ENCODE data around the gene PROCA1.
A peak's percentile ranks its signal among the peaks of the same experiment; 100 is the strongest.

PROCA1 gene

DNA sequence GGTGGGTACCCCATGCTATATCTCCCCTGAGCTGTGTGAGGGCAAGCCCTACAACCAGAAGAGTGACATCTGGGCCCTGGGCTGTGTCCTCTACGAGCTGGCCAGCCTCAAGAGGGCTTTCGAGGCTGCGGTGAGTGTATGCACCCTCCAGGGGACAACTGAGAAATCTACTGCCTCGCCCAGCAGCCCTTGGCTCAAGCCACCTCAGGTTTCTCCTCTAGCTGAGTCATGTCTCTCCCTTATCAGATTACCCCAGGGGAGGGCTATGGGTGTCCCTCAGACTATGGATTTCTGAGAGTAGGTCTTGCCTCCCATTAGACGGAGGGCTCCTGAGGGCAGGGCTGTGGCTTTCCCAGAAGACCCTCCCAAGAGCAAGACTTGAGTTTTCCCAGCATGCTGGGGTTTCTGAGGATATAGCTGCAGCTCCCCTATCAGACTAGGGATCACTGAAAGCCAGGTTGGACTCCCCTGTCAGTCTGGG is 23.6 kb upstream of the PROCA1 start:
- TF ChIP-seq, protein P1, sequence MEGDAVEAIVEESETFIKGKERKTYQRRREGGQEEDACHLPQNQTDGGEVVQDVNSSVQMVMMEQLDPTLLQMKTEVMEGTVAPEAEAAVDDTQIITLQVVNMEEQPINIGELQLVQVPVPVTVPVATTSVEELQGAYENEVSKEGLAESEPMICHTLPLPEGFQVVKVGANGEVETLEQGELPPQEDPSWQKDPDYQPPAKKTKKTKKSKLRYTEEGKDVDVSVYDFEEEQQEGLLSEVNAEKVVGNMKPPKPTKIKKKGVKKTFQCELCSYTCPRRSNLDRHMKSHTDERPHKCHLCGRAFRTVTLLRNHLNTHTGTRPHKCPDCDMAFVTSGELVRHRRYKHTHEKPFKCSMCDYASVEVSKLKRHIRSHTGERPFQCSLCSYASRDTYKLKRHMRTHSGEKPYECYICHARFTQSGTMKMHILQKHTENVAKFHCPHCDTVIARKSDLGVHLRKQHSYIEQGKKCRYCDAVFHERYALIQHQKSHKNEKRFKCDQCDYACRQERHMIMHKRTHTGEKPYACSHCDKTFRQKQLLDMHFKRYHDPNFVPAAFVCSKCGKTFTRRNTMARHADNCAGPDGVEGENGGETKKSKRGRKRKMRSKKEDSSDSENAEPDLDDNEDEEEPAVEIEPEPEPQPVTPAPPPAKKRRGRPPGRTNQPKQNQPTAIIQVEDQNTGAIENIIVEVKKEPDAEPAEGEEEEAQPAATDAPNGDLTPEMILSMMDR (conservative IDR thresholded peaks at IDR 0.05; ENCODE audit: low read depth, low read length): no peak
- DNase-seq (ENCODE audit: low read depth): no peak
- H3K4me3 ChIP-seq (ENCODE audit: low read length): no peak overlapping the region

DNA sequence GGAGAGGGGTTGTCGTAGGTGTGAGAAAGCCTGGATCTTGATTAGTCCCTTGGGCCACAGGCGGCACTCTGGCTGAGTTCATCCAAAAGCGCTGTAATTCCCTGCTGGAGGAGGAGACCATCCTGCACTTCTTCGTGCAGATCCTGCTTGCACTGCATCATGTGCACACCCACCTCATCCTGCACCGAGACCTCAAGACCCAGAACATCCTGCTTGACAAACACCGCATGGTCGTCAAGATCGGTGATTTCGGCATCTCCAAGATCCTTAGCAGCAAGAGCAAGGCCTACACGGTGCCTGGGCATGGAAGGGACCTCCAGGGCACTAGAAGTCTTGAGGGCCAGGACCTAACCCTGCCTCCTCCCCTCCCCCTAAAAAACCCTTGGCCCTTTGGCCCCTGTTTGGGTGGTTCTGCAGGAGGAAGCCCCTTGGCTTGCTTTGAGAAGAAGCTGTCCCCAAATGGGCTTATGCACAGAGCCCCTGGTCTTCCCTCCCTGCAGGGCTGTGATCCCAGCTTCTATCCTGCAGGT is 23.1 kb upstream of the PROCA1 start:
- no peak for DNase-seq (ENCODE audit: low read depth)
- TF ChIP-seq, protein P1 (conservative IDR thresholded peaks at IDR 0.05; ENCODE audit: low read depth, low read length): no peak
- no peak overlapping the region for H3K4me3 ChIP-seq (ENCODE audit: low read length)

DNA sequence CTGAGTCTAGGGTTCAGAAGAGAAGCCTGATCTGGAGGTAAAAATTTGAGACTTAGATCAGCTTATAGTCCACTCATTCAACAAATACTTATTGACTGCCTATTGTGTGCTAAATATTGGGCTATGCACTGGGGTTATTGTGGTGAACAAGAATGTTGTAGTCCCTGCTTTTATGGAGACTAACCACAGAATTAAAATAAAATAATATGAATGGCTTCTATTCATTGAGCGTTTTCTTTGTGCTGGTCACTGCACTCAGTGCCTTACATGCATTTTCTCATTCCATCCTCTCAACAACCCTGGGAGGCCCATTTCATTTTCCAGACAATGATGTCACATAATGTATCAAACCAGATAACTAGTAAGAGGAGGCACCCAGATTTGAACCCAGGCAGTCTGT is 21.7 kb upstream of the PROCA1 start:
- no peak overlapping the region for H3K4me3 ChIP-seq (ENCODE audit: low read length)
- TF ChIP-seq, protein P1 (conservative IDR thresholded peaks at IDR 0.05; ENCODE audit: low read depth, low read length): no peak
- DNase-seq (ENCODE audit: low read depth): no peak

DNA sequence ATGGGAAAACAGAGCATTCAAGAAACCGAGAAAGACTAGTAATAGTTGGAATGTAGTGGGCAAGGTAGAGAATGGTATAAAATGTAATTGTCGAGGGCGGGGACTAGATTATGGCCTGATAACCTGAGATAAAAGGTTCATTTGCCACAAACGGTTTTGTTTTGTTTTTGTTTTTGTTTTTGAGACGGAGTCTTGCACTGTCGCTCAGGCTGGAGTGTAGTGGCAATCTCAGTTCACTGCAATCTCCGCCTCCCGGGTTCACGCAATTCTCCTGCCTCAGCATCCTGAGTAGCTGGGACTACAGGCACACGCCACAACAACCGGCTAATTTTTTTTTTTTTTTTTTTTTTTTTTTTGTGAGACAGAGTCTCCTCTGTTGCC is 18.3 kb upstream of the PROCA1 start:
- DNase-seq (ENCODE audit: low read depth): no peak
- TF ChIP-seq, protein P1 (conservative IDR thresholded peaks at IDR 0.05; ENCODE audit: low read depth, low read length): no peak
- no peak overlapping the region for H3K4me3 ChIP-seq (ENCODE audit: low read length)

DNA sequence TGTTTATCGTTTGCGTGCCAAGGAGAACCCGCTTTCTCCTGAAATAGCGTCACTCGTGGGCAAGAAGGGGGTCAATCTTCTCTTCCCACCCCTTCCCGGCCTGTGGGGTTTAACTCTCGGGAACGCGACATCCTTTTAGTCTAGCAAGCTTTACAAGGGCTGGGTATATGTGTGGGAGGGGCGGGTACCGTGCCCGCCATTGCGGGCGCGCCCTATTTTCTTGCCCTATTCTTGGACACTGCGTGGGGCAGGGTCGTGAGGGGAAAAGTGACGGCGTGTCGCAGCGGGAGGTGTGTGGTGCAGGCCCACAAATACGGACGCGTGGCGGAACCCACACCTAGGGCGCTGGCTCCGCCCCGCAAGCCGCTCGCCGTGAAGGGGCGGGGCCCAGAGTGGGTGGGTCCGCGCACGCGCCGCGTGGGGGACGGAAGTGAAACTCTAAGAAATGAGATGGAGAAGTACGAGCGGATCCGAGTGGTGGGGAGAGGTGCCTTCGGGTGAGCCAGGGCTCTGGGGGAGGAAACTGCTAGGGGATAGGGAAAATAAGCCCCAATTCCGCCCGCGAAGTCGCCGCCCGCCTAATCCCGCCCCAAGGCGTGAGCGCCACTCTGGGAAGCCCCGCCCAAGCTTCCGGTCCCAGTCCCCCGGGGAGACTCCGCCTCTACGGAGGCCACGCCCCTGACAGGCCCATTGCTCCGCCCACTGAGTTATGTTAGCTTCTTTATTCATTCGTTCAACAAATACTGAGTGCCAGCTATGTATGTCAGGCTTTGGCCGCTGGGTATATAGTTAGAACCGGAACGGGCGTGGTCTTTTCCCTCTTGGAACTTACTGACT is 16.9 kb upstream of the PROCA1 start, which contains the start of gene NEK8:
Gene NEK8 (plus strand): TSS at position 425 of the 837 bp plus-strand sequence. CDS start 26 bp downstream, at position 451.
- peak; percentile 64 for DNase-seq (ENCODE audit: low read depth)

GRCh38 chr17:28726627-28727491 is 15.2 kb upstream of the PROCA1 start:
- H3K4me3 ChIP-seq (ENCODE audit: low read length): peak overlapping the region; percentile 67
- TF ChIP-seq, protein P1 (conservative IDR thresholded peaks at IDR 0.05; ENCODE audit: low read depth, low read length): peak; percentile 97
- DNase-seq (ENCODE audit: low read depth): peak; percentile 75

More for the DNA sequence above, 16.9 kb upstream of the PROCA1 start, which contains the start of gene NEK8:
- H3K4me3 ChIP-seq (ENCODE audit: low read length): peak within 1 kb of the TSS; percentile 88
- TF ChIP-seq, protein P1 (conservative IDR thresholded peaks at IDR 0.05; ENCODE audit: low read depth, low read length): no peak

Measured in retinal pigment epithelial cell (primary cell).